Keratinocyte (primary cell): ENCODE data around the gene FBLN5. TPM values are rescaled to one million over a fixed set of nuclear protein-coding genes. Genes with fewer than 3 reads are reported as not detected.
"Not testable (repeated sequence)": the region's sequence is repeated elsewhere in the genome, so short reads cannot be mapped to it uniquely, and the experiment has no call there.

Experiments
- DNase-seq: peaks from one replicate; pipeline ENCODE4 v3.0.0-alpha.2; 2011; ENCODE audit warnings: low read depth, missing footprints, low spot score
- FAIRE-seq: peaks from 2 replicates; lab custom pipeline; 2011; peaks lifted over from hg19 to GRCh38; lab: Jason Lieb, UNC
- H2AFZ ChIP-seq: 2 replicates; pipeline ENCODE4 v1.6.0; 2012; ENCODE audit warnings: low read length, control low read depth, inconsistent platforms; ENCODE audit not compliant: control insufficient read depth
- H3K27ac ChIP-seq: 2 replicates; pipeline ENCODE4 v1.5.1; 2011; ENCODE audit warnings: low read length; ENCODE audit not compliant: control insufficient read depth, insufficient read depth
- H3K27me3 ChIP-seq: 3 replicates; pipeline ENCODE4 v1.6.0; 2011; ENCODE audit warnings: low read length; ENCODE audit not compliant: control insufficient read depth, insufficient read depth; ENCODE audit errors: extremely low read depth
- H3K36me3 ChIP-seq, 2 experiments: 2 replicates in 1 of 2; 3 replicates in 1 of 2; pipeline ENCODE4 v1.5.1; 2011; ENCODE audit warnings: low read length in 2 of 2, mild to moderate bottlenecking in 1 of 2; ENCODE audit not compliant: control insufficient read depth in 2 of 2, insufficient read depth in 2 of 2; ENCODE audit errors: extremely low read depth in 1 of 2
- H3K4me1 ChIP-seq: 3 replicates; pipeline ENCODE4 v1.5.1; 2011; ENCODE audit warnings: low read length; ENCODE audit not compliant: control insufficient read depth, insufficient read depth; ENCODE audit errors: extremely low read depth
- H3K4me2 ChIP-seq: 3 replicates; pipeline ENCODE4 v1.6.0; 2011; ENCODE audit warnings: low read depth, low read length; ENCODE audit not compliant: control insufficient read depth, insufficient read depth; ENCODE audit errors: extremely low read depth
- H3K4me3 ChIP-seq, 3 experiments: fragments of 200-600 bp in 1 of 3; sonication (generic) in 1 of 3; 2 replicates in 2 of 3; 3 replicates in 1 of 3; pipeline ENCODE4 v1.5.1; 2011 to 2016; ENCODE audit warnings: low read length in 3 of 3, mild to moderate bottlenecking in 3 of 3, control low read depth in 2 of 3, inconsistent platforms in 1 of 3, low read depth in 1 of 3, mixed read lengths in 1 of 3, mixed run types in 1 of 3, moderate library complexity in 1 of 3; ENCODE audit not compliant: control insufficient read depth in 2 of 3, insufficient read depth in 2 of 3; ENCODE audit errors: extremely low read depth in 1 of 3
- H3K79me2 ChIP-seq: 2 replicates; pipeline ENCODE4 v1.6.0; 2012; ENCODE audit warnings: low read length; ENCODE audit not compliant: control insufficient read depth, insufficient read depth
- H3K9ac ChIP-seq: 3 replicates; pipeline ENCODE4 v1.6.0; 2011; ENCODE audit warnings: low read length; ENCODE audit not compliant: control insufficient read depth, insufficient read depth; ENCODE audit errors: extremely low read depth
- H3K9me1 ChIP-seq: 3 replicates; pipeline ENCODE4 v1.6.0; 2011; ENCODE audit warnings: low read length; ENCODE audit not compliant: control insufficient read depth, insufficient read depth; ENCODE audit errors: extremely low read depth
- H3K9me3 ChIP-seq: 2 replicates; pipeline ENCODE4 v1.5.1; 2012; ENCODE audit warnings: low read depth, low read length; ENCODE audit not compliant: control insufficient read depth
- H4K20me1 ChIP-seq: 3 replicates; pipeline ENCODE4 v1.6.0; 2011; ENCODE audit warnings: low read length; ENCODE audit not compliant: control insufficient read depth, insufficient read depth; ENCODE audit errors: extremely low read depth
- CTCF ChIP-seq, 3 experiments: IDR thresholded peaks in 1 of 3; conservative IDR thresholded peaks in 1 of 3; optimal IDR thresholded peaks in 1 of 3; 2 replicates in 2 of 3; 3 replicates in 1 of 3; pipeline versions ENCODE3 to v1.5.1; 2011; ENCODE audit warnings: low read length in 3 of 3, mild to moderate bottlenecking in 3 of 3, moderate library complexity in 2 of 3, control low read depth in 1 of 3, inconsistent platforms in 1 of 3; ENCODE audit not compliant: insufficient read depth in 2 of 3; ENCODE audit errors: extremely low read depth in 1 of 3
- EZH2 ChIP-seq: IDR thresholded peaks from one replicate; pipeline ENCODE4 v1.6.1; 2012; ENCODE audit warnings: inconsistent platforms, mild to moderate bottlenecking, low read length, moderate library complexity
- dilution Hi-C: fragments of 300-500 bp; cut with MboI; formaldehyde crosslinking; loops from one replicate; pipeline ENCODE4 v1.7.0; 2020; ENCODE audit warnings: low sequenced_read_pairs; ENCODE audit not compliant: extremely low pct_ligation_motif_present
- polyA plus RNA-seq, 5 experiments: library from polyadenylated mRNA; depleted of rRNA in 3 of 5; stranded (reverse) in 3 of 5; stranded (forward) in 1 of 5; unstranded in 1 of 5; fragments of >200 nt; gene quantifications; 1 replicate in 1 of 5; 2 replicates in 3 of 5; 3 replicates in 1 of 5; pipeline versions ENCODE4 v1.2.1 to v1.2.3, GENCODE V29; 2011 to 2012; ENCODE audit warnings: missing spikeins in 2 of 5, low read depth in 1 of 5, low replicate concordance in 1 of 5

FBLN5 gene
- polyA plus RNA-seq, 1 donor (not counting 4 experiments of a cell fraction or from before 2014, with no cell fraction given): 0.10 TPM

GRCh38 chr14:91845652-91846051, 101.8 kb downstream of the FBLN5 start:
- Histone ChIP-seq H2AFZ (no peak overlapping the region), H3K27ac (no peak overlapping the region), H3K9ac (no peak overlapping the region), H3K79me2 (no peaks in the 10 kb centered on the region), H3K4me3 (no peak overlapping the region), H4K20me1 (no peaks in the 10 kb centered on the region), H3K4me1 (no peaks in the 10 kb centered on the region), H3K9me3 (no peaks in the 10 kb centered on the region), H3K36me3 (no peaks in the 10 kb centered on the region), H3K9me1 (no peaks in the 10 kb centered on the region), H3K27me3 (no peaks in the 10 kb centered on the region), H3K4me2 (no peak overlapping the region)
- dilution Hi-C loops: no loop called here
- FAIRE-seq (no peak), DNase-seq (no peak)
- no peak for TF ChIP-seq CTCF (optimal IDR thresholded peaks at IDR 0.05 in 1 of 3, IDR thresholded peaks at IDR 0.05 in 1 of 3, conservative IDR thresholded peaks at IDR 0.05 in 1 of 3; ENCODE audit: extremely low read depth in 1 of 3, insufficient read depth in 2 of 3, low read length in 3 of 3)
- no peak for TF ChIP-seq EZH2

GRCh38 chr14:91845056-91845455, 102.4 kb downstream of the FBLN5 start:
- H3K36me3 ChIP-seq, H2AFZ ChIP-seq, H3K9me1 ChIP-seq, H3K4me3 ChIP-seq, DNase-seq, H3K79me2 ChIP-seq, H3K4me2 ChIP-seq, dilution Hi-C loops, H3K9me3 ChIP-seq, H3K27ac ChIP-seq, H4K20me1 ChIP-seq, H3K9ac ChIP-seq, H3K4me1 ChIP-seq, H3K27me3 ChIP-seq, FAIRE-seq: not testable (repeated sequence)

- no peak overlapping the region for H3K27ac ChIP-seq
- H3K27me3 ChIP-seq: no peaks in the 10 kb centered on the region
- H3K36me3 ChIP-seq: no peaks in the 10 kb centered on the region
- no peak overlapping the region for H3K4me3 ChIP-seq
- no peaks in the 10 kb centered on the region for H4K20me1 ChIP-seq
- H3K4me1 ChIP-seq: no peaks in the 10 kb centered on the region
- TF ChIP-seq CTCF (optimal IDR thresholded peaks at IDR 0.05 in 1 of 3, IDR thresholded peaks at IDR 0.05 in 1 of 3, conservative IDR thresholded peaks at IDR 0.05 in 1 of 3; ENCODE audit: extremely low read depth in 1 of 3, insufficient read depth in 2 of 3, low read length in 3 of 3) (no peak), EZH2 (no peak)
- dilution Hi-C loops: no loop called here
- no peak overlapping the region for H3K9ac ChIP-seq
- DNase-seq (no peak), FAIRE-seq (no peak)
- no peaks in the 10 kb centered on the region for H3K9me1 ChIP-seq
- H3K9me3 ChIP-seq: no peaks in the 10 kb centered on the region
- no peaks in the 10 kb centered on the region for H3K79me2 ChIP-seq
- H3K4me2 ChIP-seq: no peak overlapping the region
- no peak overlapping the region for H2AFZ ChIP-seq
Measured at GRCh38 chr14:91844029-91844428, 103.5 kb downstream of the FBLN5 start.
